SH-SY5Y (cell line): Measurements from ENCODE around the gene SMAD4.

Experiments used
- GATA2 ChIP-seq: IDR thresholded peaks from 2 replicates; pipeline ENCODE4 v1.6.1; 2011; ENCODE audit warnings: mild to moderate bottlenecking, low read depth, low read length
- GATA3 ChIP-seq: IDR thresholded peaks from 2 replicates; pipeline ENCODE4 v1.6.1; 2011; ENCODE audit warnings: low read depth, mild to moderate bottlenecking, low read length, moderate library complexity

GRCh38 chr18:51076503-51076902, 46.5 kb downstream of the SMAD4 start:
- TF ChIP-seq GATA2 (no peak), GATA3 (no peak)
